NB4 (cell line): ENCODE results near the gene VAC14.

Experiments used
- MYC ChIP-seq: IDR thresholded peaks from 2 replicates; pipeline ENCODE4 v1.6.1; 2011; ENCODE audit warnings: low read depth, low read length
- POLR2A ChIP-seq: IDR thresholded peaks from 2 replicates; pipeline ENCODE4 v1.6.1; 2011; ENCODE audit warnings: mild to moderate bottlenecking; ENCODE audit not compliant: insufficient read length; ENCODE audit errors: extremely low read depth
- TF ChIP-seq, protein P1 (sequence below): IDR thresholded peaks from one replicate; pipeline ENCODE4 v1.5.1; 2012; ENCODE audit warnings: low read depth, low read length
- TF ChIP-seq, protein P2 (sequence below): IDR thresholded peaks from 2 replicates; pipeline ENCODE4 v1.6.1; 2011; ENCODE audit warnings: low read depth, low read length

DNA sequence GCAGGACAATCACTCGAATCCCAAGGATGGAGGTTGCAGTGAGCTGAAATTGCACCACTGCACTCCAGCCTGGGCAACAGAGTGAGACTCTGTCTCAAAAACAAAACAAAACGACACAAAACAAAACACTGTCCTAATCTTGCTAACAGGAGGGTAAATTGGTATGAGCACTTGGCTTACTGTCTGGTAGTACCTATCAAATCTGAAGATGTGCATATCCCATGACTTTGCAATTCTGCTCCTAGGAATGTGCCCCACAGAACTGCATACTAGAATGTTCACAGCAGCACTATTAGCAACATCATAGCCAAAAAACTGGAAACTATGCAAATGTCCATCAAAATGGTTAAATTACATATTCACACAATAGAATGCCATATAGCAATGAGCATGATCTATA lies 130.8 kb downstream of the VAC14 start:
- TF ChIP-seq POLR2A: no peak
- TF ChIP-seq, protein P1, sequence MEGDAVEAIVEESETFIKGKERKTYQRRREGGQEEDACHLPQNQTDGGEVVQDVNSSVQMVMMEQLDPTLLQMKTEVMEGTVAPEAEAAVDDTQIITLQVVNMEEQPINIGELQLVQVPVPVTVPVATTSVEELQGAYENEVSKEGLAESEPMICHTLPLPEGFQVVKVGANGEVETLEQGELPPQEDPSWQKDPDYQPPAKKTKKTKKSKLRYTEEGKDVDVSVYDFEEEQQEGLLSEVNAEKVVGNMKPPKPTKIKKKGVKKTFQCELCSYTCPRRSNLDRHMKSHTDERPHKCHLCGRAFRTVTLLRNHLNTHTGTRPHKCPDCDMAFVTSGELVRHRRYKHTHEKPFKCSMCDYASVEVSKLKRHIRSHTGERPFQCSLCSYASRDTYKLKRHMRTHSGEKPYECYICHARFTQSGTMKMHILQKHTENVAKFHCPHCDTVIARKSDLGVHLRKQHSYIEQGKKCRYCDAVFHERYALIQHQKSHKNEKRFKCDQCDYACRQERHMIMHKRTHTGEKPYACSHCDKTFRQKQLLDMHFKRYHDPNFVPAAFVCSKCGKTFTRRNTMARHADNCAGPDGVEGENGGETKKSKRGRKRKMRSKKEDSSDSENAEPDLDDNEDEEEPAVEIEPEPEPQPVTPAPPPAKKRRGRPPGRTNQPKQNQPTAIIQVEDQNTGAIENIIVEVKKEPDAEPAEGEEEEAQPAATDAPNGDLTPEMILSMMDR: no peak
- TF ChIP-seq, protein P2, sequence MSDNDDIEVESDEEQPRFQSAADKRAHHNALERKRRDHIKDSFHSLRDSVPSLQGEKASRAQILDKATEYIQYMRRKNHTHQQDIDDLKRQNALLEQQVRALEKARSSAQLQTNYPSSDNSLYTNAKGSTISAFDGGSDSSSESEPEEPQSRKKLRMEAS: no peak
- no peak for TF ChIP-seq MYC
